ENCODE data around the gene GLT1D1. TPM values are rescaled to one million over a fixed set of nuclear protein-coding genes. Genes with fewer than 3 reads are reported as not detected.

Gene GLT1D1
- total and polyA plus RNA-seq, 2 experiments from 2014 or later = 1.4 to 4.4 TPM

GRCh38 chr12:128928361-128928760 is 75.1 kb downstream of the GLT1D1 start:
- H3K9me2 ChIP-seq (ENCODE audit: insufficient read depth) = no peaks in the 10 kb centered on the region
- no peak for TF ChIP-seq POLR2AphosphoS5 (IDR thresholded peaks at IDR 0.05; ENCODE audit: low read depth)
- no peak for TF ChIP-seq EZH2phosphoT487 (IDR thresholded peaks at IDR 0.05; ENCODE audit: unreplicated experiment)
- TF ChIP-seq ZNF114 (CRISPR knock-in tag; IDR thresholded peaks at IDR 0.05) = no peak
- no peak for TF ChIP-seq CTCF (conservative IDR thresholded peaks at IDR 0.05; ENCODE audit: low read depth in 2 of 2)
- no peak for TF ChIP-seq ZNF462 (CRISPR knock-in tag; IDR thresholded peaks at IDR 0.05)
- no peak for TF ChIP-seq EZH2 (IDR thresholded peaks at IDR 0.05; ENCODE audit: low read depth, unreplicated experiment)
- TF ChIP-seq NANOG (IDR thresholded peaks at IDR 0.05; ENCODE audit: borderline replicate concordance) = no peak
- no peak for TF ChIP-seq CREB1 (CRISPR knock-in tag; IDR thresholded peaks at IDR 0.05; ENCODE audit: low read depth)
- TF ChIP-seq STAT1 (IDR thresholded peaks at IDR 0.05; ENCODE audit: unreplicated experiment) = no peak
- no peak for TF ChIP-seq ETS1 (IDR thresholded peaks at IDR 0.05)
- no peak for TF ChIP-seq REST (IDR thresholded peaks at IDR 0.05; ENCODE audit: unreplicated experiment)
- Mint-ChIP-seq H3K27me3 (ENCODE audit: insufficient read depth, low read depth, poor library complexity) (peaks cover 4% of the 10 kb centered on the region), H3K9me3 (peaks cover 71% of the 10 kb centered on the region), H3K27ac (no peak overlapping the region), H3K4me3 (no peak overlapping the region), H3K4me1 (no peaks in the 10 kb centered on the region), H3K36me3 (ENCODE audit: low read depth) (peaks cover 5% of the 10 kb centered on the region)
- no peak overlapping the region for H3K4me2 ChIP-seq
- H3K36me3 ChIP-seq (ENCODE audit: insufficient read depth) = no peaks in the 10 kb centered on the region
- H3K27ac ChIP-seq (ENCODE audit: low read depth) = no peak overlapping the region
- H3K4me1 ChIP-seq (ENCODE audit: insufficient read depth) = no peaks in the 10 kb centered on the region
- DNase-seq (ENCODE audit: low spot score) = no peak
- H3F3A ChIP-seq (replicated peaks; ENCODE audit: low read depth) = no peaks in the 10 kb centered on the region
- no peaks in the 10 kb centered on the region for H3K79me2 ChIP-seq (replicated peaks; ENCODE audit: insufficient read depth)
- H3K27me3 ChIP-seq (ENCODE audit: insufficient read depth) = no peaks in the 10 kb centered on the region
- no peak overlapping the region for H3K4me3 ChIP-seq
- H4K20me1 ChIP-seq (replicated peaks; ENCODE audit: insufficient read depth) = no peaks in the 10 kb centered on the region
- no peak overlapping the region for H2AFZ ChIP-seq
- ATAC-seq = no peak
